K562 (cell line): ENCODE data around the gene CCL19. TPM values are rescaled to one million over a fixed set of nuclear protein-coding genes. Genes with fewer than 3 reads are reported as not detected.
A peak's percentile ranks its signal among the peaks of the same experiment; 100 is the strongest.

Experiments
- CHD4 ChIP-seq: fragments of 200-600 bp; sonication (generic); IDR thresholded peaks from 3 replicates; pipeline ENCODE4 v1.6.1; 2012; ENCODE audit warnings: low read depth, mild to moderate bottlenecking, mixed read lengths, low read length, inconsistent platforms; ENCODE audit not compliant: insufficient read depth, insufficient replicate concordance, poor library complexity, severe bottlenecking
- DIDO1 ChIP-seq: fragments of 450-650 bp; IDR thresholded peaks from 2 replicates; pipeline ENCODE4 v1.6.1; 2016; ENCODE audit warnings: low read depth, missing biosample characterization, missing genetic modification characterization
- FOXP1 ChIP-seq: sonication (generic); formaldehyde crosslinking; IDR thresholded peaks from 2 replicates; pipeline ENCODE4 v1.8.0; 2022; ENCODE audit warnings: mild to moderate bottlenecking, missing genetic modification reagents
- MIER1 ChIP-seq: fragments of 450-650 bp; IDR thresholded peaks from 2 replicates; pipeline ENCODE4 v1.6.1; 2016; ENCODE audit warnings: antibody characterized with exemption, mild to moderate bottlenecking, low read depth
- MTA1 ChIP-seq: fragments of 450-650 bp; IDR thresholded peaks from 2 replicates; pipeline ENCODE4 v1.6.1; 2017; ENCODE audit warnings: borderline replicate concordance
- NCOR1 ChIP-seq: fragments of 450-650 bp; IDR thresholded peaks from 2 replicates; pipeline ENCODE4 v1.6.1; 2016; ENCODE audit warnings: mild to moderate bottlenecking, moderate library complexity
- NFIC ChIP-seq: fragments of 450-650 bp; IDR thresholded peaks from 2 replicates; pipeline ENCODE4 v1.6.1; 2017; ENCODE audit warnings: mild to moderate bottlenecking, inconsistent platforms
- REST ChIP-seq, 2 experiments: fragments of 450-650 bp; formaldehyde crosslinking in 1 of 2; IDR thresholded peaks; 2 replicates each; pipeline versions ENCODE4 v1.4.0 to v1.6.1; 2014 to 2020; ENCODE audit warnings: mild to moderate bottlenecking in 2 of 2, borderline replicate concordance in 1 of 2, low read depth in 1 of 2
- TRIM25 ChIP-seq: fragments of 450-650 bp; IDR thresholded peaks from 2 replicates; pipeline ENCODE4 v1.7.0; 2016; ENCODE audit warnings: borderline replicate concordance
- USF2 ChIP-seq: sonication (generic); formaldehyde crosslinking; IDR thresholded peaks from 2 replicates; pipeline ENCODE4 v1.5.0; 2020; ENCODE audit warnings: missing genetic modification reagents
- ZNF253 ChIP-seq: fragments of 250-450 bp; sonication (Bioruptor Pico); conservative IDR thresholded peaks from 2 replicates; pipeline ENCODE4 v1.6.1; 2021; ENCODE audit warnings: mild to moderate bottlenecking
- polyA plus RNA-seq, 8 experiments: library from polyadenylated mRNA; depleted of rRNA in 4 of 8; stranded (reverse) in 5 of 8; unstranded in 3 of 8; fragments of >200 nt; fragmentation: Nextera tagmentation in 2 of 8; fragmentation: Illumina TruSeq in 1 of 8; extraction: Ambion mirVana in 2 of 8; extraction: Trizol in 1 of 8; gene quantifications; 2 replicates each; pipeline versions ENCODE4 v1.2.1 to v1.2.3, GENCODE V29; 2011 to 2014; ENCODE audit warnings: inconsistent platforms in 1 of 8, missing spikeins in 1 of 8
- total RNA-seq, 7 experiments: library from RNA; depleted of rRNA in 6 of 7; stranded (reverse); fragments of >200 nt in 6 of 7; fragmentation: Illumina TruSeq in 2 of 7; extraction: Trizol in 2 of 7; gene quantifications; 2 replicates each; pipeline versions ENCODE4 v1.2.1 to v1.2.3, GENCODE V29; 2011 to 2021; ENCODE audit warnings: low replicate concordance in 1 of 7
- TF ChIP-seq, protein P1 (sequence below): fragments of 250-450 bp; sonication (Bioruptor Pico); IDR thresholded peaks from 2 replicates; pipeline ENCODE4 v1.8.0; 2022; ENCODE audit warnings: inconsistent platforms, mild to moderate bottlenecking, moderate library complexity, borderline replicate concordance

The CCL19 gene
- total and polyA plus RNA-seq, 9 of the 15 experiments (the other 6 are each of a cell fraction or from before 2014, with no cell fraction given): not detected

DNA sequence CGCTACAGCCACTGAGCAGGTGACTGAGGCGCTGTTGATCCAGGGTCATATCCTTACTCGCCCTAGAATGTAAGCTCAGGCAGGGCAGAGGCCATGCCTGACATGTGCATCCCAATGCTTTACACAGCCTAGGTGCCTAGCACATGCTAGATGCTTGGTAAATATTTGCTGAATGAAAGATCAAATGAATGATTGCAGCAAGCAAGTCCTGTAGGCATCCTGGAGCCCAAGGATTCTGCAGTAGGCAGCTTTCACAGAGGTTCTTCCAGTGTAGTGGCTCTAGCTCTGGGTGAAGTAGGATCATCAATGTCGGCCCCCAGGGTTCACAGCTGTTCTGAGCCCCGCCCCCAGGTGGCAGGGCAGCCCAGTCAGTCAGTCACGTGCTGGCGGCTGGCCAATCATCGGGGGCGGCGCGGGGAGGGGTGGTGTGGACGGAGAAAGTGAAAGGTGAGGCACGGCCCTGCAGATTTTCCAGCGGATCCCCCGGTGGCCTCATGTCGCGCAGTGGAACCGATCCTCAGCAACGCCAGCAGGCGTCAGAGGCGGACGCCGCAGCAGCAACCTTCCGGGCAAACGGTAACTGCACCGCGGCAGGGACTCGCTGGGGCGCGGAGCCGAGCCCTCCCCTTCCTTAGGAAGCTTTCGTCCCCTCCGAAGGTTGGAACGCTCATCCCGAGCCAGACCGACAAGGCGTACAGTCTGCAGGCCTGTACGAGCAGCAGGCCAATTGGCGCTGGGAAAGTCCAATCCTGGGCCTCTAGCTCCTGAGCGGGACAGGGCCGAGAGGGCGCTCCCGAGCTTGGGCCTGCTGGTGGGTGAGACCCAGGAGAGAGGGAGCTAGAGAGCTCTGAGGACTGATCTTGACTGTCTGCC is 44.6 kb downstream of the CCL19 start, which contains the start of gene GALT (continued):
- TF ChIP-seq USF2 (CRISPR knock-in tag) (peak; percentile 100), FOXP1 (CRISPR knock-in tag) (0 out of 2 replicates have a peak, but pooled peaks have one; percentile 45), NFIC (peak; percentile 89), DIDO1 (tag) (0 out of 2 replicates have a peak, but pooled peaks have one; percentile 40), REST (IDR thresholded peaks at IDR 0.05; ENCODE audit: borderline replicate concordance) (peak; percentile 84), REST (CRISPR knock-in tag; IDR thresholded peaks at IDR 0.05; ENCODE audit: low read depth) (no peak), NCOR1 (no peak), CHD4 (no peak), MIER1 (no peak), ZNF253 (CRISPR knock-in tag) (no peak), MTA1 (no peak), TRIM25 (no peak)
- TF ChIP-seq, protein P1, sequence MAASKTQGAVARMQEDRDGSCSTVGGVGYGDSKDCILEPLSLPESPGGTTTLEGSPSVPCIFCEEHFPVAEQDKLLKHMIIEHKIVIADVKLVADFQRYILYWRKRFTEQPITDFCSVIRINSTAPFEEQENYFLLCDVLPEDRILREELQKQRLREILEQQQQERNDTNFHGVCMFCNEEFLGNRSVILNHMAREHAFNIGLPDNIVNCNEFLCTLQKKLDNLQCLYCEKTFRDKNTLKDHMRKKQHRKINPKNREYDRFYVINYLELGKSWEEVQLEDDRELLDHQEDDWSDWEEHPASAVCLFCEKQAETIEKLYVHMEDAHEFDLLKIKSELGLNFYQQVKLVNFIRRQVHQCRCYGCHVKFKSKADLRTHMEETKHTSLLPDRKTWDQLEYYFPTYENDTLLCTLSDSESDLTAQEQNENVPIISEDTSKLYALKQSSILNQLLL (CRISPR knock-in tag): no peak
